Body of pancreas (tissue), 4 donors: ENCODE measurements around the gene SPATA16.
"Not testable (repeated sequence)": the region's sequence is repeated elsewhere in the genome, so short reads cannot be mapped to it uniquely, and the experiment has no call there.

Experiments used
- CTCF ChIP-seq, 7 experiments: fragments of 450-650 bp in 4 of 7; fragments of 200-600 bp in 3 of 7; sonication (generic) in 3 of 7; IDR thresholded peaks; one replicate each; pipeline ENCODE4 v1.5.1; 2016 to 2019; ENCODE audit warnings: antibody characterized with exemption in 7 of 7
- POLR2A ChIP-seq, 3 donors: fragments of 450-650 bp; IDR thresholded peaks; one replicate each; pipeline ENCODE4 v1.6.1; 2016; ENCODE audit warnings: antibody characterized with exemption in 3 of 3, mild to moderate bottlenecking in 2 of 3

DNA sequence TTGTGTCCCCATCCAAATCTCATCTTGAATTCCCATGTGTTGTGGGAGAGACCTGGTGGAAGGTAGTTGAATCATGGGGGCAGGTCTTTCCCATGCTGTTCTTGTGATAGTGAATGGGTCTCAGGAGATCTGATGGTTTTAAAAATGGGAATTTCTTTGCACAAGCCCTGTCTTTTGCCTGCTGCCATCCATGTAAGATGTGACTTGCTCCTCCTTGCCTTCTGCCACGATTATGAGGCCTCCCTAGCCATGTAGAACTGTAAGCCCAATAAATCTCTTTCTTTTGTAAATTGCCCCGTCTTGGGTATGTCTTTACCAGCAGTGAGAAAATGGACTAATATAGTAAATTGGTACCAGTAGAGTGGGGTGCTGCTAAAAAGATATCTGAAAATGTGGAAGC lies 261.7 kb downstream of the SPATA16 start:
- TF ChIP-seq CTCF, POLR2A (IDR thresholded peaks at IDR 0.05): not testable (repeated sequence)
